ENCODE measurements around the gene EXOC6B.

Gene EXOC6B

DNA sequence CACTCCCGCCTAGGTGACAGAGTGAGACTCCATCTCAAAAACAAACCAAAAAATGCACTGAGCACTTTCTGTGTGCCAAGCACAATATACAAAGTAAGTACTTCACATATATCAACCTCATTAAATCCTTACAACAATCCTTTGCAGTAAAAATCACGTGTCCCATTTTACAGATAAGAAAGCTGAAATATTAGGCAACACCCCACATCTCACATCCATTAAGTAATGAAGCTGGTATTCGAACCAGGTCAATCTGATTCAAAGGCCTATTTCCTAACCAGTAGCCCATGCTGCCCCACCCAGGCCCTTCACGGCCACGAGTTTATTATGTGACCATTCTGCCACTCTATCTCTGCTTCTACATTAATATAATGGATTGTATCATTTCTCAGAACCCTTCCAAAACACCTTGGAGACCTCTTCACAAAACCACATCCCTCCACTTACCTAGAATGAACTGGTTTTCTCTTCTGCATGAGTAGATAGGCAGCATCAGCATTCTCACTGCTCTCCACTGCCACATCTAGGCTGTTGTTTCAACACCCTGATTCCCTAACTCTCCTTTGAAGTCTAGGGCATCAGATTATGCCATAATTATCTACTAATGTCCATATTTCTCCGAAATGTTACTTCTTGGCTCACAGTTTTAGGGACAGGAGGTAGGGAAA lies 3.1 kb upstream of the EXOC6B start:
- H3K27me3 ChIP-seq (ENCODE audit: control insufficient read depth, insufficient read depth, low read length) = no peaks in the 10 kb centered on the region
- no peaks in the 10 kb centered on the region for H3K9me3 ChIP-seq (ENCODE audit: control insufficient read depth, insufficient read depth, low read length)
- peaks cover 6% of the 10 kb centered on the region for H3K4me1 ChIP-seq (ENCODE audit: control insufficient read depth, insufficient read depth, low read length)
- H3K9ac ChIP-seq (ENCODE audit: low read depth, low read length) = no peak overlapping the region
- H3K36me3 ChIP-seq (ENCODE audit: control insufficient read depth, insufficient read depth, low read length) = no peaks in the 10 kb centered on the region
- H3K4me3 ChIP-seq (ENCODE audit: low read depth, low read length) = no peak overlapping the region
- no peak overlapping the region for H3K27ac ChIP-seq (ENCODE audit: low read depth, low read length)

DNA sequence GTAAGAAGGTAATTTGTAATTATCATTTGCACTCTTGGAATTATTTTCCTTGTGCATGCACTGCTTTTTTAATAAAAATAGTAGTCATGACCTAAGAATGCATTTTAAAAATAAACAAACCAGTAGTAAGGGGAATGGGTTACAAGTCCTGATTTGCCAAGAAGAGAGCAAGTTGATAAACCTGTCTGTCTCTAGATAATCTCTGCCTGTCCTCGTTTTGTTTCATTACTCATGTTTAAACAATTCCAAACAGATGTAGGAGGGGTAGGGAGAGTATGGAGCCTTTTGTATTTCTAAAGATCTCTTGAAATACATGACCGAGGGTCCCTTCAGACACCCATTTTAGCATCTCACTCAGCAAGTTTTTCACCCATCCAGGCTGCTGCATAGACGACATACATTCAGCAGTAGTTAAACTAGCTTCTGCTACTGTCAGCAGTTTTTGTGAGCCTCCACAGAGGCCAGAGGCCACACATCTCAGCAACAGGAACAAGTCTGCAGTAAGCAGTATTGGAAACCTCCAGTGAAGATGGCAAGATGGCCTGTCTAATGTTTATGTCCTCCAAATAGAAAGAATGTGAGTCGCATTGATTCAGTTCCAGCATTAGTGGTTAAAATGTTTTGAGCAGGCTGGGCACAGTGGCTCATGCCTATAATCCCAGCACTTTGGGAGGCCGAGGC lies 2.3 kb upstream of the EXOC6B start:
- no peak overlapping the region for H3K9ac ChIP-seq (ENCODE audit: low read depth, low read length)
- no peak overlapping the region for H3K4me3 ChIP-seq (ENCODE audit: low read depth, low read length)
- no peaks in the 10 kb centered on the region for H3K27me3 ChIP-seq (ENCODE audit: control insufficient read depth, insufficient read depth, low read length)
- H3K36me3 ChIP-seq (ENCODE audit: control insufficient read depth, insufficient read depth, low read length) = no peaks in the 10 kb centered on the region
- H3K27ac ChIP-seq (ENCODE audit: low read depth, low read length) = peak overlapping the region; percentile 52
- peaks cover 6% of the 10 kb centered on the region for H3K4me1 ChIP-seq (ENCODE audit: control insufficient read depth, insufficient read depth, low read length)
- no peaks in the 10 kb centered on the region for H3K9me3 ChIP-seq (ENCODE audit: control insufficient read depth, insufficient read depth, low read length)

DNA sequence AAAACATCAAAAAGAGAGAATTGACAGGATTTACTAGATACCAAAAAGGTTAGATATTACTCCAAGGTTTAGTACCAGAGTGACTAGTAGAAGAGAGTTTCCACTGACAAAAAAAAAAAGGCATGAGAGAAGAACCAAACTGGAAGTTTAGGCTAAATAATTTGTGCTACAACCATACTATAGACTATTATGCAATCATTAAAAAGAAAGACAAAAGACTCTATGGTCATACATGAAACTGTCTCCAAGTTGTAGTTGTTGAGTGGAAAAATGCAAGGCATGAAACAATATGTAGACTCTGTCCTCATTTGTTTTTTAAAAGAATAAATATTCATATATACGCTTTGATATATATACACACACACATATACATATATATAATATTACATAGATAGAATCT lies 1.7 kb upstream of the EXOC6B start:
- Histone ChIP-seq H3K27ac (ENCODE audit: low read depth, low read length) (no peak overlapping the region), H3K4me3 (ENCODE audit: low read depth, low read length) (no peak overlapping the region), H3K9me3 (ENCODE audit: control insufficient read depth, insufficient read depth, low read length) (no peaks in the 10 kb centered on the region), H3K4me1 (ENCODE audit: control insufficient read depth, insufficient read depth, low read length) (peaks cover 11% of the 10 kb centered on the region), H3K9ac (ENCODE audit: low read depth, low read length) (no peak overlapping the region), H3K36me3 (ENCODE audit: control insufficient read depth, insufficient read depth, low read length) (no peaks in the 10 kb centered on the region), H3K27me3 (ENCODE audit: control insufficient read depth, insufficient read depth, low read length) (no peaks in the 10 kb centered on the region)

DNA sequence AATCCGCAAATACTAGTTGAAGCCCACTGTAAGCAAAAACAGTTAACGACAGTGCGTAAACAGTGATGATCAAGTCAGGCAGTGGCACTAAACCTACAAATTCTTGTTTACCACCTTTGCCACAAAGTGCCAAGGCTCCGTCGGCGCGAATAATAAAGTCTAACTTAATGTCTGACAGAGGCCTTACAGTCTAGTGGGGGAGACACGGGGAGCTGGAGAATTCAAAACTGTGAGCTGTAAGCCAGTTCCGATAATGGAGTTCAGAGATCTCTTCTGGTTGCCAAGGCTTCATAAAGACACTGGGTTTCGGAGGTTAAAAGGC lies 284 bp upstream of the EXOC6B start:
- H3K4me3 ChIP-seq (ENCODE audit: low read depth, low read length) = peak overlapping the region; percentile 96
- H3K27me3 ChIP-seq (ENCODE audit: control insufficient read depth, insufficient read depth, low read length) = no peaks in the 10 kb centered on the region
- no peak overlapping the region for H3K27ac ChIP-seq (ENCODE audit: low read depth, low read length)

DNA sequence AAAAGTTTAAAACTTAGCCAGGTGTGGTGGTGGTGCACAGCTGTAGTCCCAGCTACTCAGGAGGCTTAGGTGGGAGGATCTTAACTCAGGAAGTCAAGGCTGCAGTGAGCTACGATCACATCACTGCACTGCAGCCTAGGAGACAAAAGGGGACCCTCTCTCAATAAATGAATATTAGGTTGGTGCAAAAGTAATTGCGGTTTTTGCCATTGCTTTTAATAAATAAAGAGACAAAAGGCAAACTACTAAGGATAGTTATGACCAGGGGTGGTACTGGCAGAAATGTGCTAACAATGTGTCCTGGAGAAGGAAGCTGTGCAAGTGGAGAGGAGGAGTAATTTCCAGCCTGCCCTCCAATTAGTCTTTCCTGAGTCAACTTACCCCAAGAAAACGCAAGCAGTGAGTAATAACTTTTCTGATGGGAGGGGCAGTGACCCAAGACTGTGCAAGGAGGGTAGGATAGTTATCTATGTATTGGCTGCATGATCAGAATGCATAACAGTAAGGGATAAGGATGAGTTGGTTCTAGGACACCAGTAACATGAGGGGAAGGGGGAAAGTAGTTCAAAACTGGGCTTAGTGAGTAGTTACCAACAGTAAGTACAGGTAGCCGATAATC lies 1.5 kb downstream of the EXOC6B start:
- Histone ChIP-seq H3K4me1 (ENCODE audit: control insufficient read depth, insufficient read depth, low read length) (peaks cover 24% of the 10 kb centered on the region), H3K9ac (ENCODE audit: low read depth, low read length) (no peak overlapping the region), H3K4me3 (ENCODE audit: low read depth, low read length) (peak overlapping the region; percentile 96), H3K36me3 (ENCODE audit: control insufficient read depth, insufficient read depth, low read length) (no peaks in the 10 kb centered on the region), H3K27me3 (ENCODE audit: control insufficient read depth, insufficient read depth, low read length) (no peaks in the 10 kb centered on the region), H3K27ac (ENCODE audit: low read depth, low read length) (no peak overlapping the region), H3K9me3 (ENCODE audit: control insufficient read depth, insufficient read depth, low read length) (no peaks in the 10 kb centered on the region)

More for the DNA sequence above, 284 bp upstream of the EXOC6B start:
- H3K4me1 ChIP-seq (ENCODE audit: control insufficient read depth, insufficient read depth, low read length) = peaks cover 15% of the 10 kb centered on the region
- H3K9me3 ChIP-seq (ENCODE audit: control insufficient read depth, insufficient read depth, low read length) = no peaks in the 10 kb centered on the region
- no peak overlapping the region for H3K9ac ChIP-seq (ENCODE audit: low read depth, low read length)
- H3K36me3 ChIP-seq (ENCODE audit: control insufficient read depth, insufficient read depth, low read length) = no peaks in the 10 kb centered on the region

DNA sequence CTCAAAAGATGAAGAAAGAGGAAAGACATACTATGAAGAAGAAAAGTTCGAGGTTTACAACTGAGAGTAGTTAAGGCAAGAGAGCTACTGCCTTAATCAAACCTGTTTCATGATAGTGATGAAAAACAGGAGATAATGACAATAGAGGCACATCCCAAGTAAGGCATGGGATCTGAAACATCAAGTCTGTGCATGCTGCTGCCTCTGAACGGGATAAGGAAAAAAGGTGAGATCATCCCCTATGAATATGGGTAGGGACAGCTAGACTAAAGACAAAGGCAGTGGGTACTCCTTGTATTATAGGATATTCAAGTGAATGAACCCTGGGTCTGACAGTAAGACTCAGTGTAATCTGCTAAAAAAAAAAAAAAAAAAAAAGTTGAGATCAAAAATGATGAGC lies 3.0 kb downstream of the EXOC6B start:
- Histone ChIP-seq H3K27me3 (ENCODE audit: control insufficient read depth, insufficient read depth, low read length) (no peaks in the 10 kb centered on the region), H3K27ac (ENCODE audit: low read depth, low read length) (no peak overlapping the region), H3K4me1 (ENCODE audit: control insufficient read depth, insufficient read depth, low read length) (peaks cover 24% of the 10 kb centered on the region), H3K9ac (ENCODE audit: low read depth, low read length) (no peak overlapping the region), H3K36me3 (ENCODE audit: control insufficient read depth, insufficient read depth, low read length) (no peaks in the 10 kb centered on the region), H3K9me3 (ENCODE audit: control insufficient read depth, insufficient read depth, low read length) (no peaks in the 10 kb centered on the region), H3K4me3 (ENCODE audit: low read depth, low read length) (no peak overlapping the region)

DNA sequence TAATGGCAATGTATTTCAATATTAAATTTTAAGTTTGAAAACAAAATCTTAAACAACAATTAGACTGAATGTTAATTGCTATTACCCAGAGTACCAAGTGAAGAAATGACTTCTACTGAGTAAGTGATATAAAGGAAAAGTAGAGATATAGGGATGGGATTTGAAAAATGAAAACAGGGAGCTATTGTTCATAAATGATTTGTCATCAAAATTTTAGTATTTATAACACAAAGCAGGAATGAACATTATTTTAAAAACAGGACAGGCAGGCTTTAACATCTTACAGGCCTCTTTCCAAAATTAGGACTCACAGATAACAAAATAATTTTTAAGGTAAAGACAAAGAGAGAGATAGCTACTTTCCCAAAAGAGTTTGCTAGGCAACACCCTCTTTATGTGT lies 3.9 kb downstream of the EXOC6B start:
- Histone ChIP-seq H3K36me3 (ENCODE audit: control insufficient read depth, insufficient read depth, low read length) (no peaks in the 10 kb centered on the region), H3K4me1 (ENCODE audit: control insufficient read depth, insufficient read depth, low read length) (peaks cover 24% of the 10 kb centered on the region), H3K27ac (ENCODE audit: low read depth, low read length) (no peak overlapping the region)

DNA sequence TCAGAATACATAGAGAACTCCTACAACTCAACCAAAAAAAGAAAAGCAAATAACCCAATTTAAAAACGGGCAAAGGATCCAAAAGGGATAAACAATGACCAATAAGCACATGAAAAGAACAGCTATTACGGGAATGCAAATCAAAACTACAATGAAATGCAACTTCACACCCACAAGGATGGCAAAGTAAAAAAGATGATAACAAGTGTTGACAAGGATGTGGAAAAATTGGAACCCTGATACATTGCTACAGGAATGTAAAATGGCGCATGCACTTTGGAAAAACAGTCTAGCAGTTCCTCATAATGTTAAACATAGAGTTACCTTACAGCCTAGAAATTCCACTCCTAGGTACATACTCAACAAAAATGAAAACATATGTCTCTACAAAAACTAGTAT lies 4.7 kb downstream of the EXOC6B start:
- H3K27me3 ChIP-seq (ENCODE audit: control insufficient read depth, insufficient read depth, low read length) = no peaks in the 10 kb centered on the region
- H3K4me3 ChIP-seq (ENCODE audit: low read depth, low read length) = no peak overlapping the region; the same call in 1 of the 2 replicates
- no peaks in the 10 kb centered on the region for H3K36me3 ChIP-seq (ENCODE audit: control insufficient read depth, insufficient read depth, low read length)
- H3K4me1 ChIP-seq (ENCODE audit: control insufficient read depth, insufficient read depth, low read length) = peaks cover 24% of the 10 kb centered on the region
- H3K9me3 ChIP-seq (ENCODE audit: control insufficient read depth, insufficient read depth, low read length) = no peaks in the 10 kb centered on the region
- H3K9ac ChIP-seq (ENCODE audit: low read depth, low read length) = no peak overlapping the region
- H3K27ac ChIP-seq (ENCODE audit: low read depth, low read length) = no peak overlapping the region

More for the DNA sequence above, 3.9 kb downstream of the EXOC6B start:
- H3K9me3 ChIP-seq (ENCODE audit: control insufficient read depth, insufficient read depth, low read length) = no peaks in the 10 kb centered on the region
- H3K27me3 ChIP-seq (ENCODE audit: control insufficient read depth, insufficient read depth, low read length) = no peaks in the 10 kb centered on the region
- H3K9ac ChIP-seq (ENCODE audit: low read depth, low read length) = no peak overlapping the region
- no peak overlapping the region for H3K4me3 ChIP-seq (ENCODE audit: low read depth, low read length)

DNA sequence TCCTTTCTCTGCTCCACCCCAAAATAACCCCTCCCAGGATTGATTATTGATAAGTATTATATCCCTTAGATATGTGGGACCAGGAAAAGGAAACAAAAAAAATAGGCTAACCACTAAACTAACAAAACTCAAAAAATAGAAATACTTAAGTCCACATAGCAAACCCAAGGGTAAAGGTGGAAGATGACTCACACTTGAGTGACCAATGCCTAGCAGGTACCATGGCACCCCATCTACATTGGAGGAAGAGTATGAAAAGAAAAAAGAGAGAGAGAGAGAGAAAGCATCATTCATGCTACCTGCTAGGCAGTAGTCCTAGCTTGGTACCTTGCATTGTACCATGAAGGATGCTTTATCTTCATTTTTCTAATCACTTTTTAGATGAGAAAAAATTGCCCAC lies 6.3 kb downstream of the EXOC6B start:
- Histone ChIP-seq H3K27ac (ENCODE audit: low read depth, low read length) (no peak overlapping the region), H3K4me3 (ENCODE audit: low read depth, low read length) (no peak overlapping the region), H3K9me3 (ENCODE audit: control insufficient read depth, insufficient read depth, low read length) (no peaks in the 10 kb centered on the region), H3K4me1 (ENCODE audit: control insufficient read depth, insufficient read depth, low read length) (peaks cover 21% of the 10 kb centered on the region), H3K9ac (ENCODE audit: low read depth, low read length) (no peak overlapping the region), H3K27me3 (ENCODE audit: control insufficient read depth, insufficient read depth, low read length) (no peaks in the 10 kb centered on the region), H3K36me3 (ENCODE audit: control insufficient read depth, insufficient read depth, low read length) (no peaks in the 10 kb centered on the region)

DNA sequence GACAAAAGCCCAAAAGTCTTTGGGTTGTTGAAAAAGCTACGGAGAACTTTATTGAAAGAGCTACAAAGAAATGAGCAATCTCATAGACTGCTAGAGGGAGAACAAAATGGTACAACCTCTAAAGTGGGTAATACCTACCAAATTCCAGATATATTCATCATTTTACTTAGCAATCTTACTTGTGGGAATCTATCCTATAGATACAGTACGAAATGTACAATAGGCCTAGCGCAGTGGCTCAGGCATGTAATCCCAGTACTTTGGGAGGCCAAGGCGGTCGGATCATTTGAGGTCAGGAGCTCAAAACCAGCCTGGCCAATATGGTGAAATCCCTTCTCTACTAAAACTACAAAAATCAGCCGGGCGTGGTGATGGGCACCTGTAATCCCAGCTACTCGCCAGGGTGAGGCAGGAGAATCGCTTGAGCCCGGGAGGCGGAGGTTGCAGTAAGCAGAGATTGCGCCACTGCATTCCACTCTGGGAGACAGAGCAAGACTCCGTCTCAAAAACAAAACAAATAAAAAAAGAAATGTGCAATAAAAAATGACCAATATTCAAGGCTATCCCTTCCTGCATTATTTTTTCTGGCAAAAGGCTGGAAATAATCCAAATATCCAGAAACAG lies 10.1 kb downstream of the EXOC6B start:
- Histone ChIP-seq H3K36me3 (ENCODE audit: control insufficient read depth, insufficient read depth, low read length) (no peaks in the 10 kb centered on the region), H3K4me1 (ENCODE audit: control insufficient read depth, insufficient read depth, low read length) (peaks cover 6% of the 10 kb centered on the region; the same call in 1 of the 2 replicates), H3K4me3 (ENCODE audit: low read depth, low read length) (no peak overlapping the region), H3K27ac (ENCODE audit: low read depth, low read length) (no peak overlapping the region), H3K9me3 (ENCODE audit: control insufficient read depth, insufficient read depth, low read length) (no peaks in the 10 kb centered on the region), H3K27me3 (ENCODE audit: control insufficient read depth, insufficient read depth, low read length) (no peaks in the 10 kb centered on the region), H3K9ac (ENCODE audit: low read depth, low read length) (no peak overlapping the region)

DNA sequence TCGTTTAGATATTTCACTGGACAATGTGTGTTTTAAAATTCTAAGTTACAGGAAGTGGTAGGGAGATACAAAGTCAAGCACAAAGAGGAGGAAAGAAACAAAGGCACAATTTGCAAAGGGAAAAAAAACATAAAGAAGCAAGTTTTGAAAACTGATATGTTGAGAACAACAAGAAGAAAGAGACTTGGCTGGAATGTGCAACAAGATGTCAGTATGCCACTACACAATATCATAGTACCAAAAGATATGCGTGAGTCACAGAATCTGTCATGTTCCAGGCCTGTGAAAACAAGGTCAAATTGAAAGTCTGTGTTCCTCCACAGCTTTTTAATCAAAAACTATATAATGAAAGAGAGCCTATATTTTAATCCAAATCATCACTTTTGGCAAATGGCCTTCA lies 12.0 kb downstream of the EXOC6B start:
- H3K27me3 ChIP-seq (ENCODE audit: control insufficient read depth, insufficient read depth, low read length) = no peaks in the 10 kb centered on the region
- peaks cover 5% of the 10 kb centered on the region; the same call in 1 of the 2 replicates for H3K9me3 ChIP-seq (ENCODE audit: control insufficient read depth, insufficient read depth, low read length)
- H3K36me3 ChIP-seq (ENCODE audit: control insufficient read depth, insufficient read depth, low read length) = no peaks in the 10 kb centered on the region
- H3K4me1 ChIP-seq (ENCODE audit: control insufficient read depth, insufficient read depth, low read length) = no peaks in the 10 kb centered on the region
- no peak overlapping the region for H3K9ac ChIP-seq (ENCODE audit: low read depth, low read length)
- H3K4me3 ChIP-seq (ENCODE audit: low read depth, low read length) = no peak overlapping the region
- H3K27ac ChIP-seq (ENCODE audit: low read depth, low read length) = no peak overlapping the region

All from HUES48 (cell line).